HG03095 (cell line): ENCODE data around the gene HAPLN1.

Source experiments
- ATAC-seq: cut with Tn5 transposase; IDR thresholded peaks from one replicate; pipeline ENCODE4 v1.9.1; 2021; ENCODE audit warnings: moderate library complexity; ENCODE audit not compliant: unreplicated experiment

Gene HAPLN1

GRCh38 chr5:83653669-83654068, 67.0 kb downstream of the HAPLN1 start:
- peak; percentile 84 for ATAC-seq

DNA sequence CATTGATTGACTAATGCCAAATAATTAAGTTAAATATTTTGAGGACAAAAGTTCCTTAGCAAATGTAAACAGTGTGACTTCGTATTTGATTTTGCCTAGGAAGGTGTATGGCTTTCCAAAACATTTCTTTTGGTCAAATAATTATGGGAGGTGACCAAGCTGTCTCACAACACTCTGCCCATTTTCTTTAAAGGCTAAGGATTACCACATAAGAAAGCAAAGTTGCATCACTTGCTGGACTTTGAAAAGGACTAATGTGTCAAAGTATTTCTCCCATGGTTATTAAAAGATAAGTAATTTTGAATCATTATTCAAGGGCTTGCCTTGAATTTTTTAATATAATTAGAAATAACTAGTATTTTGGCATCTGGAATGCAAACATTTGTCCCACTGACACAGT, 74.7 kb downstream of the HAPLN1 start:
- ATAC-seq: no peak

DNA sequence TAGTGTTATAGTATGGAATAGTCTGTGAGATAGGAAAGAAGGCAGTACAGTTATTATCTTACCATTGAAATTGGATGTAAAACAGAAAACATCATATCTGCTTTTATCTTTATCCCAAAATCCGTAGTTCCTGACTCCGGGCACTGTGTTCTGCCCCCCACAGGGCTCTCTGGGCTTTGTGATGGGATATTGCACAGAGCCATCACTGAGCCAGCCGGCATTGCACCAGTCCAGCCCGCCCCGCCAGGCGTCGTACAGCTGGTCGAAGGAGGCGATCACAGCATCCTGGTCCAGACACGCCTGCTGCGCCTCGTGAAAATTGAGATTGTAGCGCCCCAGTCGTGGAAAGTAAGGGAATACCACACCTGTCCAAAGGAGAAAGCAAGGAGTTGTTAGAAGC, 76.4 kb downstream of the HAPLN1 start:
- no peak for ATAC-seq

- ATAC-seq: no peak
These were observed 78.7 kb downstream of the HAPLN1 start for GRCh38 chr5:83641946-83642345.

- ATAC-seq: no peak
These were observed 80.7 kb downstream of the HAPLN1 start for GRCh38 chr5:83639911-83640310.

DNA sequence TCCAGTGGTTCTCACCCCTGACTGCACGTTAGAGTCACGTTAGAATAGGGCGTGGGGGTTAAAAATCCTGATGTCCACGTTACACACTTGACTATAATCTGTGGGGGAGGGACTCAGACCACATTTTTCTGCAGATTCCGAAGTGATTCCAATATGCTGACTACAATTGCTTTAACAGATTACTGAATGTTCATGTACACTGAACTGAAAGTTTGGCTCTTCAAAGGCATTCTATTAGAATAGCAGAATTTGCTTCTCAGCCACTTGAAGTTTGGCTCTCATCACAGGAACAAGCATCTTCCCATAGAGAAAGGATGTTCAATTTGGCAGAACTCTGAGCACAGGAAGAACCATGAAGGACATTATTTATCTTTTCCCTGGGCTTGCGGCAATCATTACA, 84.5 kb downstream of the HAPLN1 start:
- no peak for ATAC-seq

DNA sequence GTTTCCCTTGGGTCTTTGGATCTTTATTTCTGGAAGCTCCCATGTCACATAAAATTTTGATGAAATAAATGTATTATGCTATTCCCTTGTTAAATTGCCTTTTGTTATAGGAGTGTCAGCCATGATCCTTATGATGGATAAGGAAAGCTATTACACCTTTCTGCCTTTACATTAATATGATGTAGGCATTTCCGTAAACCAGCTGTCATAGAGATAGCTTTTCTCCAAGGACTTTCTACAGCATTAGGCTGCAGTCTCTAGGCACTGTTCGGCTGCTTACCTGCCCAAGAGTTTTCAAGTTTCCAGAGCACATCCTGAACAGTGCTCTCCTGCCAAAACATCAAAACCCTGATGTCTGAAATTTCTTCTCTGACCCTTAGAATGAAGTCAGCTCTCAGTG, 87.4 kb downstream of the HAPLN1 start:
- no peak for ATAC-seq

GRCh38 chr5:83632874-83633273, 87.8 kb downstream of the HAPLN1 start:
- ATAC-seq: no peak

DNA sequence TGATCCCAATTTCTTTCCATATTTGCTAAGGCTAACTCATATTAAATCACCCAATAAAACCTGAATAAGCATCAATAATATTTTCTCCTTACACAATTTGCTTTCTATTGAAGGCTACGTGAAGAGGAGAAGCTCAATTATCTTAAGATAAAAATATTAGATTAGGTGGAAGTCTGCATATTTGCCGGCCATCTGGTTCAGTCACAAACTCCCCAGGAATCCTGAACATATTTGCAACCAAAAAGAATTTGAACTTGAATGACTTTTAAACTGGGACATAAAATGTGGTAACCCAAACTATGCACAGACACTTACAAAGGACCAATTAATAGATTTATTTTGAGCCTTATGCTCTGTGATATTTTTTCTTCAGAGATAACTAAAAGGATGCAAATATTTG, 92.3 kb downstream of the HAPLN1 start:
- no peak for ATAC-seq

DNA sequence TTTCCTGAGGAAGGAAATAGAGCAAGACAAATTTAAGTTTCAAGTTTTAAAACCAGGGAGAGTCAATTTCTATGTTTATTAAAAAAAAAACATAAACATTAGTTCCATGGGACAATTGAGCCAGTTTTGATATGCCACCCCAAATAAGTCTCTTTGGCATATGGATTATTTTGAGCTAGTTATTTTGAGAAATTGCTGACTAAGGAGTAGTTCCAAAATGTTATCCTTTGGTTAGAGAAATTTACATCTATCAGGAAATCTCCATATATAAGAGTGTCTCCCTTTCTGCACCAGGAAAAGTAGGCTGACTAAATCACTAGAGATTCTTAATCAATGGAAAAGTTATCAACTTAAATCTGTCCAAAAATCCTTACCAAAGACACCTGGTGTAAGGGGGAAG, 105.8 kb downstream of the HAPLN1 start:
- ATAC-seq: no peak

DNA sequence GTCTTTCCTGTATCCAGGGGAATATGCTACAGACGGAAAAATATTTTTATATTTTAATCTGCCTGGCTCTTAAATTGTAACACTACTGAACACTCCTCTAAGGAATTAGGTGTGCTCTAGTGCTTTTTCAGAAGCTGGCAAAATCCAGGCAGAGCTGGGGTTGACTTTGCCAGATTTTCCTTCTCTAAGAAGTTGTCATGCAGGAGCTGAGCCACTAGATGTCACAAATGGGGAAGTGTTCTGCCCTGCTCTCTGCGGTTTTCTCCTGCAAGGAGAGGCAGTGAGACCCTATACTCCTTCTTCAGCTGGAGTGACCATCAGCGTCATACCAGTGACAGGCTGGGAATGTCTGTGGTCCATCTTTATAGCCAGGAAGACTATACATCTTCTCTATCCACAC, 112.5 kb downstream of the HAPLN1 start:
- ATAC-seq: peak; percentile 62

DNA sequence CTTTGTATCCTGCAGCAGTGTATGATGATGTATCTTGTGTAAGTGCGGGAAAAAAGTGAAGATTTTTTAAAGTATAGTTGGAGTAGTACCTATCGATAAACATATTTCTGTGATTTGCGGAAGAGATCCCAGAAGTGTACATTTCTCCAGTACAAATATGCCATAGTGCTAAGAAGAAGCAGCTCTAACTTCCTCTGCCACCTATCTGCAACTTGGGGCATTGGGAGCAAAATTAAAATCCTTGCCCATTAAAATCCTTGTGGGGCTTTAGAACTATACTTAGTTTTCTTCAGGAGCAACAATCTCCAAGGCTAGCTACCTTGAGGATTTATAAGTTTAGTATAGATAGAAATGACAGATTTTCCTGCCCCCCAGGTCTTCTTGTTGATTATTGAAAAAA, 125.4 kb downstream of the HAPLN1 start:
- ATAC-seq: no peak

DNA sequence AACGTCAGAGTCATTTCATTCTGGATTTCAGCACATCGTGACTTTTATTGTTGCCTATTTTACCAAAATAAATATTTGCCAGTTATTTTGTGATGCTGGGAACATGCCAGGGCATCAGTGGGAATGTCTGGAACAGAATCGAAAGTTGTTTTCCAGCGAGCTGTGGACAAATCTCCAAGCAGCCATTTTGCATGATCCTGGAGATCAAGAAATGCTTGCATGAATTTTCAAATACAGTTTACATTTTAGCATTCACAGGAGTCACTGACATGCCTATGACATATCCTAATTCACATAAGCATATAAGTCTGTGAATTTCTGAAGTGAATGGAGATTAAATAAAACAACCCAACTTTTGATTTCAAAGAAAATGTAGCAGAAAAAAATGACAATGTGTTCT, 129.7 kb downstream of the HAPLN1 start:
- no peak for ATAC-seq

DNA sequence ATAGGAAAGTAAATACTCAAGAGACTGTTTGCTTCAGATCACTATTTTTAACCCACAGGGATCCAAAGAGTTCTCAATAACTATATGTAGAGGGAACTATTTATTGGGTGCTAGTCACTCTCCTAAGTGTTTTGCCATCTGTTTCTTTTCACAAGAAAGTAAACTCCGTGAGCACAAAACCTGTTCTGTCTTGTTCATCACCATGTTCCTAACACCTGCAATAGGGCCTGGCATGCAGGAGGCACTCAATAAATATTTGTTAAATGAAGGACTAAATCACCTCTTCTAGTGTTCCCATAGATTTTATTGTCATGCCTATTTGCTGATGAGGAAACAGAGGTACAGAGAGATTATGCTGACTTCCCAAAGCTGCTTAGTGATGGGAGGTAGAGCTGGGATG, 130.9 kb downstream of the HAPLN1 start:
- no peak for ATAC-seq
